COLO829 (cell line): ENCODE measurements around the gene ACVR1B.

ENCODE experiments used
- DNase-seq: peaks from one replicate; pipeline ENCODE4 v3.0.0; 2012; ENCODE audit warnings: low spot score

The ACVR1B gene

GRCh38 chr12:51951199-51951842 is at the start of gene ACVR1B:
Gene ACVR1B (plus strand): TSS chr12:51951699. CDS start chr12:51951744, 45 bp downstream.
- peak; percentile 74 for DNase-seq

- DNase-seq = no peak
Observed at GRCh38 chr12:51901881-51902280, 49.6 kb upstream of the ACVR1B start.

DNA sequence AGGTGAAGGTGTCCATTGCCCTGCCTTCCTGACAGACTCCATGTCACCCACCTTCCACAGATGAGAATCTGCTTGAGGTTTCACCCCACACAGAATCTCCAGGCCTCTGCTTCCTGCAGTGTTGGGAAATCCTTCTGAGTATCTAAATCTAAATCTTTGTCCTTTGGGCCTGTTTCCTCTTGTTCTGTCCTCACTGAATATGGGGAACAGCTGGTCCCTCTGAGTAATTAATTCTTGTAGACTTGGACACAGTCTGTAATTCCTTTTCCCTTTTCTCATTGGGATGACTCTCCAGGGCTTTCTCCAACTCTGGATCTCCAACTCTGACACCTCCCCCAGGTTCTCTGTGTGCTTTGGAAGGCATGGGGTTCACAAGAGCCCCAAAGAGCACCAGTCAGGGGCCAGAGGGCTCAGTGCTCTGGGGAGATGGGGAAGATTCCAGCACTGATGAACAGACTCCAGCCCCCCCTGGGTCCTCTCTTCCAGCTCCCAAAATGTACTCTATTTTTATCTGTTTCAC is 46.5 kb upstream of the ACVR1B start:
- no peak for DNase-seq

DNA sequence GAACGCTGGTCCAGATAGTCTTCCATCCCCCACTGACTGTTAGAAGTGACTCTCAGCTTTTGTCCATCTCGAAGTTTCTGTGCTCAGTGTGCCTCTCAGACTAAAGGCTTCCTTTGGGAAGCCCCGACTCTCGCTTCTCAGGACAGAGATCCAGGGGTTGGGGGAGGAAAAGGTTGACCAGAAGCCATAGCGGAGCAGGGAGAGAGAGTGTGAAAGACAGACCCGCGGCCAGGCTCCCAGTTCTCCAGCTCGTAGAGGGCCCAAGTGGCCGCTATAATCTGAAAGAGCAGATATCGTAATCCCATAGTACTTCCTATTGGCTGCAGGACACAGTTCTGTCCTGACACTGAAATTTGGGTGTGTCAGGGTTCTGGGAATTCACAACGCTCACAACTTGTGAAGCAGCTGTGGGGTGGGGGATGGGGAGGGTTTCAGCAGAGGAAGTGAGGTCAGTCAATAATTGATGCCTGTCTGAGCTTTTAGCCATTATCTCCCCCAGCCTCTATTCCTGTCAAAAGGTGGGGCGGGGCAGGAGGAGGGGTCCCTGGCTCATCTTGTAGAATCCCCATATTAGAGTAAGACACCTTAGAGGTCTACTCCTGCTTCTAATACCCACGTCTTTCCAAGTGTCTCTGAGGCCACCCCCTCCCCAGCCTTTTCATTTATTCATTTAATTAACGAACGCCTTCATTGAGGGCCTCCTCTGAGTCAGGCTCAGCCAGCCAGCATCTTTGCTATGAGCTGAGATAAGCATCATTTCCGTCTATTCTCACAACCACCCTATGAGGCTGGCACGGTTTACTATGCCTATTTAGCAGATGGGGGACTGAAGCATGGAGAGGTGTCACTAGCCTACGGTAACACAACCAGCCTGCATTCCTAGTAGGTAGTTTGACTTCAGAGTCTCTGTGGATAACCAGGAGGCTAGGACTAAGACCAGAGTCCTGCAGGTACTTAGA is 45.7 kb upstream of the ACVR1B start:
- no peak for DNase-seq

- no peak for DNase-seq
Observed at GRCh38 chr12:51906430-51907082, 44.9 kb upstream of the ACVR1B start.

DNA sequence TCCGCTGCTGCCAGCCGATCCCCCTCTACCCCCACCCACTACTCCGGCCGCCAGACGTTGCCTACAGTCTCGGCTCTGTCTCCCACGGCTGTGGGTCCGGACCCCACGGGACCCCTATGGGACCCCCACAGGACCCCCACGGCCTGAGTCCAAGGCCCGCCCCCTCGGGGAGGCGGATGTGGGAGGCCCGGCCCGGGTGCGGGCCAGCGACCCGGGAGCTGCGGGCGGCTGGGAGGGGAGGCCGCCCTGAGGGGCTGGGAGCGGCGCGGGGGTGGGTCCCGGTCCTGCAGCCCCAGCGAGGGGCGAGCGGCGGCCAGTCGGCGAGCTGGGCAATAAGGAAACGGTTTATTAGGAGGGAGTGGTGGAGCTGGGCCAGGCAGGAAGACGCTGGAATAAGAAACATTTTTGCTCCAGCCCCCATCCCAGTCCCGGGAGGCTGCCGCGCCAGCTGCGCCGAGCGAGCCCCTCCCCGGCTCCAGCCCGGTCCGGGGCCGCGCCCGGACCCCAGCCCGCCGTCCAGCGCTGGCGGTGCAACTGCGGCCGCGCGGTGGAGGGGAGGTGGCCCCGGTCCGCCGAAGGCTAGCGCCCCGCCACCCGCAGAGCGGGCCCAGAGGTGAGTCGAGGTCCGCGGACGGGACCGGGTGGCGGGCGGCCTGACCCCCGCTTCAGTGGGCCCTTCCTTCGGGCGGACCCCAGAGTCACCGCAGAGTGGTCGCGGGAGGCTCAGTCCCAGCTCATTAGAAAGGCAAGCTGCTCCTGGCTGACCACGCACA is 44.2 kb upstream of the ACVR1B start, which contains the start of gene ACVRL1:
TSS of gene ACVRL1 (plus strand) at position 422 of the 773 bp plus-strand sequence. CDS start 4,971 bp downstream, outside the sequence.
- no peak for DNase-seq

DNA sequence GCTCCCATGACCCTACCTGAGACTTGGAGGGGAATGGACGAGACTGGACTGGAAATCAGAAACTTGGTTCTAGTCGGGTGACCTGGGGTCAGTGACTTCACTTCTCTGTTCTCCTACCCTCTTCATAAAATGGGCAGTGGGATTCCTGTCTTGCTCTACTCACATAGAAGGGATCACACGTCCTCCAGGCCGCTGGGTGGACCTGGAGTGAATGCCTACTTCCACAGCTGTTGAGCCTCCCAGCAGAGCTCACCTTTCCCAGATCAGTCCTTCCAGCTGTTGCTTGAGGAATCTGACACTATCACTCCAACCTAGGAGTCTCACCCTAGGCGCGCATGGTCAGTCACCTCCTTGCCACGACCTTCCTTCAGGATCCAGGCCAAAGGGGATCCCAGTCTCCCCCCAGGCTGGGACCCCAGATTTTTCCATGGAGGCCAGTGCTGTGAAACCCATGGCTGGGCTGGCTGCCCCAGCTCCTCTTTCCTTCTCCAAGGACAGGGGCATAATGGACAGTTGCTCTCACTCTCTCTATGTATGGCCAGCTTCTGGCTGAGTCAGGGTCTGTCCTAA is 43.6 kb upstream of the ACVR1B start:
- no peak for DNase-seq

DNA sequence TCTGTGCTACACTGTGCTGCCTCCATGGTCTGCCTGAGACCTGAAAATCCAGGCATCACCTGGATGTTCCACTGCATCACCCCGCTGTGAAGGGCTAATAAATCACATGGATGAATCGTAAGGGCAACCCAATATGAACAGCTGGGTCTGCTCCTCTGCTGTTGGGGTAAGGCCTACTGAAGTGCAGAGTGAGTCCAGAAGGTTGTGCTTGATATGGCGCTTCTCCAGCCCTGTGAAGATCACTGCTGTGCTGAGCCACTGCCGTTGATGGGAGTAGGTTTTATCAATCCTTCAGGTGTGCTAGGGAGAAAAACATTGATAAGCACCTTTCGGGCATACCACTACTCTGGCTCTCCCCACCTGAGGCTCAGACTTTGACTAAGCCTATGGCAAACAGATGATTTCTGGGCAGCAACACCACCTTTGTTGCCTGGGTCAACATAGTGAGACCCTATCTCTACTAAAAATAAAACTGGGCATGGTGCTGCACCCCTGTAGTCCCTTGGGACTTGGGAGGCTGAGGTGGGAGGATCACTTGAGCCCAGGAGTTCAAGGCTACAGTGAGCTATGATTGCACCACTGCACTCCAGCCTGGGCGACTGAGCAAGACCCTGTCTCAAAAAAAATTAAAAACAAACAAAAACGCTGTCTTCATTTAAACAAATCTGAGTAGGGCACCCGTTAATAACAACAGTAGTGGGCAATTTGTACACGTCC is 42.5 kb upstream of the ACVR1B start:
- DNase-seq = no peak

DNA sequence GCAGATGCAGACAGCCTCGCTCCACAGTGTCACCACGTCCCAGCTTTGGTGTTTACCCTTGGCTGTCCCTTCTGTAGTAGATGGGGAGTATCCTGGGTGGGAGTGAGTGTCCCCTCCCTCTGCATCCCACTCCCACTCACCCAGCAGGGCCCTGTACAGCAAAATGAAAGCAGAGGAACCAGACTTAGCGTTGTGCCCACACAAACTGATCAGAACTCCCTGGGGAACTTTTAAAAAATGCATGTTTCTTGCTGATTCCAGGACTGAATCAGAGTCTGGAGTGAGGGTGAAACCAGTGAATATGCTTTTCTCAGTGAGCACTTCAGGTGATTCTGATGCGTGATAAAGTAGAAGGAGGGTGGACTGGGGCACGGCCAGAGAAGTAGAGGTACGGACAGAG is 41.3 kb upstream of the ACVR1B start:
- no peak for DNase-seq

DNA sequence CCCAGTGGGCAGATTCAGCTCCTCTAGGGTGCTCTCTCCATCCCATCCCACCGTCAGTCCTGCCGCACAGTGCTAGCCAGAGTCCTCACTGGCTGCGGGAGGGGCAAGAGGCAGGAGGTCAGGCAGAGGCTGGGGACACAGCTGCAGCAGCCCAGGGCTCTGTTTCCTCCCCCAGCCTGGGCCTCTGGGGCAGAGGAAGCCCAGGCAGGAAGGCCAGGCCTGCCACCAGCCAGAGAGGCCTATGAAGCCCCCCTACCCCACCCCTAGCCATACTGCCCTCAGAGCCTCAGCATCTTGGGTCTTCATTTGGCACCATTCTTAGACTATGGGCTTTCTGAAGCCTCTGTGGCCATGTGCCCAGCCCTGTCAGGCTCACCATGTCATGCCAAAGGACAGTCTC is 40.8 kb upstream of the ACVR1B start:
- no peak for DNase-seq

DNA sequence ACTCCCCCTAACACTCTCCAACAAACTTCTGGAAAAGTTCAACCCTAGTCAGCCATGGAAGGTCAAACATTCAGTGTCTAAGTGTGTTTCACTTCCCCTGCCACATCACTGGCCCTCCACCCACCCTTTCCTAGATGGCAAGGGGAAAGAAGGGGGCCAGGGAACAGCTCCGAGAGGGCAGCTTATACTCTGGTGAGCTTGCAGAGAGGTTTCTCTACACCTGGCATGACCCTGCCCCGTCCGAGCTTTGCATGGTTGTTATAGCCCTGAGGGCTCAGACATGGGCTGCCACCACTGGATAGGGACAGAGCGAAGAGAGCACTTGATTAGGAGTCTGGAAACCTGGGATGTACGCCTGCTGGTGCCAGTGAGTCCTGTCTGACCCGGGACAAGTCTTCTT is 40.2 kb upstream of the ACVR1B start:
- no peak for DNase-seq

DNA sequence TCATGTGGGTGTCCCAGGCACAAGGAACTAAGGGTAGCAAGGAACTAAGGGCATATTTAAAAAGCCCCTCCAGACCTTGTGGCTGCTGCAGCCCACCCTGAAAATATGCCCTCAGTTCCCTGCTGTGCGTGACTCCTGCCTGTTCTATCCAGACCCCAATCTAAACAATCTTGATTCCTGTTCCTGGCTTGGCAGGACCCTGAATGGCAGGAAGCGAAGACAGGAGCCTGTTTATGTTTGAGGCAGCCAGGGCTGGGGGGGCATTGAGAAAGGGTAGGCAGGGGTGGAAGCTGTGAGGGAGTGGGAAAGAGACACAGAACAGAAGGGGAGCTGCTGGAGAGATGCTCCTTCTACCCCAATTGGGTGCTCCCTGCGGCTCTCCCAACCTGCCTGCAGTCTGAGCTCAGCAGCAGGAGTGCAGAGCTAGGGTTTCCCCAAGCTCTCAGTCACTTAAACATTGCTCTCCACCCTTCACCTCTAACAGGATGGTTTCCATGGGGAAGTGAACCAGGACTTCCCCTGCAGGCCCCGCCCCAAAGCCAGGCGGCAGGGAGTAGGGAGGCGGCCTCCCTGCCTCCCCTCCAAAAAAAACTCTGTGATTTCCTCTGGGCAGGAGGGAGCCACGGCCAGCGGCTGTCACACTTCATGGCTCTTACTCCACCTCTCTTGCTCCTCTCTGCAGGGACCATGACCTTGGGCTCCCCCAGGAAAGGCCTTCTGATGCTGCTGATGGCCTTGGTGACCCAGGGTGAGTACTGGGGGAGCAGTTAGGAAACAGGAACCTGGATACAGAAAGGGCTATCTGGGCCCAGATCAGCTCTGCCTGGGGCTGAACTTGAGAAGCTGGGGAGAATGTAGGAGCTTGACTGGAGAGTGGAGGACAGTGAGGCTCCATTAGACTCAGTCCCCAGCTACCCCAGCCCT is 39.4 kb upstream of the ACVR1B start:
- no peak for DNase-seq

GRCh38 chr12:51913071-51914033 is 38.1 kb upstream of the ACVR1B start:
- DNase-seq = no peak

GRCh38 chr12:51914034-51914923 is 37.2 kb upstream of the ACVR1B start:
- no peak for DNase-seq

GRCh38 chr12:51915003-51915625 is 36.4 kb upstream of the ACVR1B start:
- no peak for DNase-seq

DNA sequence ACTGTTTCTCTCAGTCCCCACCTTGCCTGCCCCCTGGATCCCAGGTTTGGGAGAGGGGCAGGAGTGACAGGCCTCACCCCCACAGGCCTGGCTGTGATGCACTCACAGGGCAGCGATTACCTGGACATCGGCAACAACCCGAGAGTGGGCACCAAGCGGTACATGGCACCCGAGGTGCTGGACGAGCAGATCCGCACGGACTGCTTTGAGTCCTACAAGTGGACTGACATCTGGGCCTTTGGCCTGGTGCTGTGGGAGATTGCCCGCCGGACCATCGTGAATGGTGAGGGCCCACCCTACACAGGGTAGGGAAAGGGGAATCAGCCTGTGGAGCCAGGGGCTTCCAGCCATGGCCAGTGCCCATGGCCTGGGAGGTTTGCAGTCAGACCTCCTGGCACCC is 35.5 kb upstream of the ACVR1B start:
- no peak for DNase-seq
